ENCODE results near the gene SLX4IP. TPM values are rescaled to one million over a fixed set of nuclear protein-coding genes. Genes with fewer than 3 reads are reported as not detected.

Gene SLX4IP
- total and polyA plus RNA-seq, 10 donors = 2.8 to 9.0 (median 5.1) TPM

GRCh38 chr20:10520528-10520927 lies 85.4 kb downstream of the SLX4IP start:
- H3K27me3 ChIP-seq (replicated peaks in 1 of 7) = no peaks in the 10 kb centered on the region
- H3K4me1 ChIP-seq = peaks cover 0 to 22% (median 8%) of the 10 kb centered on the region in 6 donors
- H3K36me3 ChIP-seq = peaks cover 0 to under 1% (median 0%) of the 10 kb centered on the region in 6 donors
- no peak overlapping the region for H3K27ac ChIP-seq
- H3K9me3 ChIP-seq = no peaks in the 10 kb centered on the region
- intact Hi-C loops (cut with DNase I; ENCODE audit: low total_unique reads) = no loop called here
- TF ChIP-seq POLR2A (IDR thresholded peaks at IDR 0.05) = no peak
- TF ChIP-seq CTCF (IDR thresholded peaks at IDR 0.05 in 8 of 11, conservative IDR thresholded peaks at IDR 0.05 in 3 of 11) = no peak
- no peak for TF ChIP-seq POLR2AphosphoS5 (IDR thresholded peaks at IDR 0.05)
- no peak for DNase-seq
- H3K4me3 ChIP-seq = no peak overlapping the region

GRCh38 chr20:10521068-10521831 lies 86.1 kb downstream of the SLX4IP start:
- intact Hi-C loops (cut with DNase I; ENCODE audit: low total_unique reads) = no loop called here
- Histone ChIP-seq H3K4me3 (no peak overlapping the region), H3K27ac (no peak overlapping the region), H3K36me3 (peaks cover 0 to 6% (median 0%) of the 10 kb centered on the region in 6 donors), H3K9me3 (no peaks in the 10 kb centered on the region), H3K27me3 (replicated peaks in 1 of 7) (no peaks in the 10 kb centered on the region), H3K4me1 (peaks cover 0 to 15% (median 8%) of the 10 kb centered on the region in 6 donors)
- WGBS, 5 donors = 70 to 73% (median 72%) methylated on average over 5 of the region's 5 CpGs
- TF ChIP-seq CTCF (IDR thresholded peaks at IDR 0.05 in 8 of 11, conservative IDR thresholded peaks at IDR 0.05 in 3 of 11) (no peak), POLR2A (IDR thresholded peaks at IDR 0.05) (no peak), POLR2AphosphoS5 (IDR thresholded peaks at IDR 0.05) (no peak)
- DNase-seq = no peak

GRCh38 chr20:10521836-10522235 lies 86.7 kb downstream of the SLX4IP start:
- H3K36me3 ChIP-seq = peaks cover 0 to 6% (median 0%) of the 10 kb centered on the region in 6 donors
- DNase-seq = no peak
- H3K4me3 ChIP-seq = no peak overlapping the region
- H3K27me3 ChIP-seq (replicated peaks in 1 of 7) = no peaks in the 10 kb centered on the region
- intact Hi-C loops (cut with DNase I; ENCODE audit: low total_unique reads) = no loop called here
- TF ChIP-seq POLR2AphosphoS5 (IDR thresholded peaks at IDR 0.05) = no peak
- no peak for TF ChIP-seq CTCF (IDR thresholded peaks at IDR 0.05 in 8 of 11, conservative IDR thresholded peaks at IDR 0.05 in 3 of 11)
- TF ChIP-seq POLR2A (IDR thresholded peaks at IDR 0.05) = no peak
- no peak overlapping the region for H3K27ac ChIP-seq
- H3K4me1 ChIP-seq = peaks cover 0 to 15% (median 8%) of the 10 kb centered on the region in 6 donors
- no peaks in the 10 kb centered on the region for H3K9me3 ChIP-seq
- 52 to 67% (median 58%) methylated on average over 1 of the region's 1 CpG for WGBS, 5 donors

- intact Hi-C loops (cut with DNase I; ENCODE audit: low total_unique reads) = no loop called here
- H3K27me3 ChIP-seq (replicated peaks in 1 of 7) = no peaks in the 10 kb centered on the region
Observed at GRCh38 chr20:10522328-10522727, 87.2 kb downstream of the SLX4IP start.

More at GRCh38 chr20:10522328-10522727, 87.2 kb downstream of the SLX4IP start:
- 66 to 86% (median 78%) methylated on average over 8 of the region's 8 CpGs for WGBS, 5 donors
- DNase-seq = no peak
- Histone ChIP-seq H3K4me1 (peaks cover 0 to 15% (median 8%) of the 10 kb centered on the region in 6 donors), H3K36me3 (peaks cover 0 to 6% (median 0%) of the 10 kb centered on the region in 6 donors), H3K4me3 (no peak overlapping the region), H3K9me3 (no peaks in the 10 kb centered on the region), H3K27ac (no peak overlapping the region)
- TF ChIP-seq POLR2A (IDR thresholded peaks at IDR 0.05) (no peak), POLR2AphosphoS5 (IDR thresholded peaks at IDR 0.05) (no peak), CTCF (IDR thresholded peaks at IDR 0.05 in 8 of 11, conservative IDR thresholded peaks at IDR 0.05 in 3 of 11) (no peak)
